ENCODE data around the gene EFNA5. TPM values are rescaled to one million over a fixed set of nuclear protein-coding genes. Genes with fewer than 3 reads are reported as not detected.
A peak's percentile ranks its signal among the peaks of the same experiment; 100 is the strongest.

EFNA5 gene
- total and polyA plus RNA-seq, 5 donors from 2014 or later: 0.73 TPM; not detected in 4

DNA sequence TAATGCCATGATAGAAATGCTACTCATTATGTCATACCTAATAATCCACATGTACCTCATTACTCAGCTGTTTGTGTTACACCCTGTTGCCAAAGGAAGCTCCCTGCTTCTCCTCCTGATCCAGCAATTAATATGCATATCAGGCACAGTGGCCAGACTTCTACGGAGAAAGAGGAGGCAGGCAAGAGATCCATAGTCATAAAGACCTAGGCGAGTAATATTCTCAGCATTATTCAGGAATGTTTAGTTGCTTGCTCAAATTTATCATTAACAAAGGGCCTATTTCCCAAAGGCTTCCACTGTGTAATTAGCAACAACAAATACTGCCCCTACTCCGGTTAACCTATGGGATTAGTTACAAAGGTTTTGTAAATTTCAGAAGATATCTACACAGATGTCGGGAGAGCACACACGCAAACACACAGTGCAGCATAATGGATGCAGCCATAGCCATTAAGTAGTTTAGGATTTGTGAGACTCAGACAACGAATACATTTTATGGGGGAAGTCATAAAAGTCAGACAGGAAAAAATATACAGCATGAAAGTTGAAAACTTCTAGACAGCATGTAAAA, 192.6 kb downstream of the EFNA5 start:
- Histone ChIP-seq H3K27ac (ENCODE audit: insufficient read depth, low read length, poor library complexity, severe bottlenecking) (no peak overlapping the region), H3K9me3 (ENCODE audit: control insufficient read depth in 2 of 2, low read length in 2 of 2) (no peaks in the 10 kb centered on the region), H3K27me3 (ENCODE audit: control insufficient read depth, insufficient read depth, low read length) (no peaks in the 10 kb centered on the region), H3K4me1 (ENCODE audit: control insufficient read depth, insufficient read depth, low read length, poor library complexity, severe bottlenecking) (peaks cover 16% of the 10 kb centered on the region), H3K4me3 (ENCODE audit: low read depth, low read length) (no peak overlapping the region), H3K36me3 (ENCODE audit: control insufficient read depth, insufficient read depth, low read length) (no peaks in the 10 kb centered on the region)
- H3K27ac Mint-ChIP-seq: no peak overlapping the region
- peaks cover 2 to 13% (median 9%) of the 10 kb centered on the region in 4 donors for H3K4me1 Mint-ChIP-seq
- H3K4me3 Mint-ChIP-seq: no peak overlapping the region
- no peaks in the 10 kb centered on the region for H3K27me3 Mint-ChIP-seq
- DNase-seq (no peak), ATAC-seq (ENCODE audit: low read depth in 2 of 2) (no peak)
- H3K9me3 Mint-ChIP-seq: no peaks in the 10 kb centered on the region
- no peaks in the 10 kb centered on the region for H3K36me3 Mint-ChIP-seq

DNA sequence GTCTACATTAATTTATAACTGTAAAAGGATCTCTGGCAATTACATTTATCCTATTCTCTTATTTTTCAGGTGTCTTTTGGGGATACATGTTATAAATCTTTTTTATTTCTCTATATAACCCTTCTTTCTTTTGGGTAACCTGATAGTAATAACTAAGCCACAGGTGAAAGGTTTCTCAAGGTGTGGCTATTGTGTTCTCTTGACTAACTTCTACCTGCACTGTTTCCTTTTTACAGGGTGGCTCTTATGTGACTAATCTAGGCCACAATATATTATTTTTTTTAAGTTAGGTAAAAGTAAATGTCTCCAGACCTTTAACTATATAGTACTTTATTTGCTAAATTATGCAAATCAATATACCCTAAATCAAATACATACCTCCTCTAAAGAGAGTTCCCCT, 193.2 kb downstream of the EFNA5 start:
- Mint-ChIP-seq H3K4me3 (no peak overlapping the region), H3K36me3 (no peaks in the 10 kb centered on the region), H3K27me3 (no peaks in the 10 kb centered on the region), H3K27ac (peak overlapping the region in 1 of 3 donors; percentile 28), H3K9me3 (peaks cover 0 to 2% (median 0%) of the 10 kb centered on the region in 7 donors), H3K4me1 (peaks cover 2 to 17% (median 9%) of the 10 kb centered on the region in 4 donors)
- Histone ChIP-seq H3K27me3 (ENCODE audit: control insufficient read depth, insufficient read depth, low read length) (no peaks in the 10 kb centered on the region), H3K4me1 (ENCODE audit: control insufficient read depth, insufficient read depth, low read length, poor library complexity, severe bottlenecking) (peaks cover 16% of the 10 kb centered on the region), H3K4me3 (ENCODE audit: low read depth, low read length) (peak overlapping the region; percentile 26), H3K27ac (ENCODE audit: insufficient read depth, low read length, poor library complexity, severe bottlenecking) (peak overlapping the region; percentile 49), H3K36me3 (ENCODE audit: control insufficient read depth, insufficient read depth, low read length) (no peaks in the 10 kb centered on the region), H3K9me3 (ENCODE audit: control insufficient read depth in 2 of 2, low read length in 2 of 2) (no peaks in the 10 kb centered on the region)
- ATAC-seq (ENCODE audit: low read depth in 2 of 2): no peak
- no peak for DNase-seq

GRCh38 chr5:107476783-107477182, 194.0 kb downstream of the EFNA5 start:
- Histone ChIP-seq H3K4me3 (ENCODE audit: low read depth, low read length) (no peak overlapping the region), H3K27me3 (ENCODE audit: control insufficient read depth, insufficient read depth, low read length) (no peaks in the 10 kb centered on the region), H3K36me3 (ENCODE audit: control insufficient read depth, insufficient read depth, low read length) (no peaks in the 10 kb centered on the region), H3K4me1 (ENCODE audit: control insufficient read depth, insufficient read depth, low read length, poor library complexity, severe bottlenecking) (peaks cover 16% of the 10 kb centered on the region), H3K27ac (ENCODE audit: insufficient read depth, low read length, poor library complexity, severe bottlenecking) (peak overlapping the region; percentile 49), H3K9me3 (ENCODE audit: control insufficient read depth in 2 of 2, low read length in 2 of 2) (no peaks in the 10 kb centered on the region)
- ATAC-seq (ENCODE audit: low read depth in 2 of 2) (peak; percentile 56 to 67), DNase-seq (peak in 2 of 3 donors; percentile 27 to 47)
- Mint-ChIP-seq H3K27ac (peak overlapping the region in 2 of 3 donors; percentile 6 to 16), H3K36me3 (no peaks in the 10 kb centered on the region), H3K4me3 (peak overlapping the region; percentile 5 to 64 (median 25)), H3K27me3 (no peaks in the 10 kb centered on the region), H3K9me3 (peaks cover 0 to 2% (median 0%) of the 10 kb centered on the region in 7 donors), H3K4me1 (peaks cover 2 to 17% (median 9%) of the 10 kb centered on the region in 4 donors)

- H3K4me1 ChIP-seq (ENCODE audit: control insufficient read depth, insufficient read depth, low read length, poor library complexity, severe bottlenecking): peaks cover 16% of the 10 kb centered on the region
- no peaks in the 10 kb centered on the region for H3K36me3 ChIP-seq (ENCODE audit: control insufficient read depth, insufficient read depth, low read length)
- peaks cover 0 to 2% (median 0%) of the 10 kb centered on the region in 7 donors for H3K9me3 Mint-ChIP-seq
- peaks cover 2 to 17% (median 9%) of the 10 kb centered on the region in 4 donors for H3K4me1 Mint-ChIP-seq
- H3K36me3 Mint-ChIP-seq: no peaks in the 10 kb centered on the region
- no peaks in the 10 kb centered on the region for H3K27me3 Mint-ChIP-seq
- no peaks in the 10 kb centered on the region for H3K27me3 ChIP-seq (ENCODE audit: control insufficient read depth, insufficient read depth, low read length)
- no peak overlapping the region for H3K4me3 Mint-ChIP-seq
- H3K4me3 ChIP-seq (ENCODE audit: low read depth, low read length): no peak overlapping the region
- H3K9me3 ChIP-seq (ENCODE audit: control insufficient read depth in 2 of 2, low read length in 2 of 2): no peaks in the 10 kb centered on the region
- no peak overlapping the region for H3K27ac ChIP-seq (ENCODE audit: insufficient read depth, low read length, poor library complexity, severe bottlenecking)
- peak overlapping the region in 1 of 3 donors; percentile 50 for H3K27ac Mint-ChIP-seq
- ATAC-seq (ENCODE audit: low read depth in 2 of 2) (no peak), DNase-seq (no peak)
Observed at GRCh38 chr5:107474716-107475489, 195.8 kb downstream of the EFNA5 start.

DNA sequence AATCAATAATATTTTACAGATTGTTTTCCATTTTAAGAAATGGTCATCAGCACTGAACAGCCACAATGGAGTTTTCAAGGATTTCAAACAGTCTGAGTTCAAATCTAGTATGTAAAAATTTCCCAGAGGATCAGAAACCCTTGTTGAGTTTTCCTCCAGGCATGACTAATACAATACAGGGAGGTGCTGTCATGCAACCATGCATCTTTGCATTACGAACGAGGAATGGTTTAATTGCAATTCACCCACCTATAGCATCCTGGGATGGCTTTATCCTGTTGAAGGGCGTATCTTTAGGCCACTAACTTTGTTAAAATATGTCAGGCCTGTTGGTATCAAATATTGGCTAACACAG, 196.4 kb downstream of the EFNA5 start:
- H3K36me3 Mint-ChIP-seq: no peaks in the 10 kb centered on the region
- no peak overlapping the region for H3K4me3 Mint-ChIP-seq
- no peak overlapping the region for H3K27ac ChIP-seq (ENCODE audit: insufficient read depth, low read length, poor library complexity, severe bottlenecking)
- H3K4me1 ChIP-seq (ENCODE audit: control insufficient read depth, insufficient read depth, low read length, poor library complexity, severe bottlenecking): peaks cover 16% of the 10 kb centered on the region
- peaks cover 2 to 19% (median 9%) of the 10 kb centered on the region in 4 donors for H3K4me1 Mint-ChIP-seq
- H3K27ac Mint-ChIP-seq: no peak overlapping the region
- H3K36me3 ChIP-seq (ENCODE audit: control insufficient read depth, insufficient read depth, low read length): no peaks in the 10 kb centered on the region
- no peaks in the 10 kb centered on the region for H3K9me3 ChIP-seq (ENCODE audit: control insufficient read depth in 2 of 2, low read length in 2 of 2)
- peaks cover 0 to 2% (median 0%) of the 10 kb centered on the region in 7 donors for H3K9me3 Mint-ChIP-seq
- no peak overlapping the region for H3K4me3 ChIP-seq (ENCODE audit: low read depth, low read length)
- H3K27me3 Mint-ChIP-seq: no peaks in the 10 kb centered on the region
- H3K27me3 ChIP-seq (ENCODE audit: control insufficient read depth, insufficient read depth, low read length): no peaks in the 10 kb centered on the region
- DNase-seq (no peak), ATAC-seq (ENCODE audit: low read depth in 2 of 2) (no peak)

GRCh38 chr5:107472620-107473064, 198.1 kb downstream of the EFNA5 start:
- no peaks in the 10 kb centered on the region for H3K9me3 ChIP-seq (ENCODE audit: control insufficient read depth in 2 of 2, low read length in 2 of 2)
- H3K4me3 ChIP-seq (ENCODE audit: low read depth, low read length): no peak overlapping the region
- DNase-seq (no peak), ATAC-seq (ENCODE audit: low read depth in 2 of 2) (no peak)
- Mint-ChIP-seq H3K9me3 (peaks cover 0 to 2% (median 0%) of the 10 kb centered on the region in 7 donors), H3K4me3 (no peak overlapping the region), H3K36me3 (no peaks in the 10 kb centered on the region), H3K27ac (no peak overlapping the region), H3K4me1 (peaks cover 2 to 21% (median 9%) of the 10 kb centered on the region in 4 donors), H3K27me3 (no peaks in the 10 kb centered on the region)
- H3K27me3 ChIP-seq (ENCODE audit: control insufficient read depth, insufficient read depth, low read length): no peaks in the 10 kb centered on the region
- H3K27ac ChIP-seq (ENCODE audit: insufficient read depth, low read length, poor library complexity, severe bottlenecking): no peak overlapping the region
- H3K4me1 ChIP-seq (ENCODE audit: control insufficient read depth, insufficient read depth, low read length, poor library complexity, severe bottlenecking): peaks cover 14% of the 10 kb centered on the region
- H3K36me3 ChIP-seq (ENCODE audit: control insufficient read depth, insufficient read depth, low read length): no peaks in the 10 kb centered on the region

DNA sequence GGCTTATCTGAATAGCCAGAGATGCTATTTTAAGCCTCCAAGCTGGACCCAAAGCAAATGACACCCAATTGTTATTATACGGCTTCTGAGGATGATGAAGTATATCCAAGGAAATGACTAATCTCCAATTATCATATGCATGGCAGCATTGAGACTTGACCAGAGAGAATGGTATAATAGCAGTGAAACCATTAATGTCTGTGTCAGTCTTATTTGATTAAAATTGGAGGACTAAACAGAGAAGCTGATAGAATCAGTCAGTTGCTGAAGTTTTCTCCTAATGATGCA, 200.5 kb downstream of the EFNA5 start:
- ATAC-seq (ENCODE audit: low read depth in 2 of 2) (no peak), DNase-seq (no peak)
- Histone ChIP-seq H3K4me3 (ENCODE audit: low read depth, low read length) (no peak overlapping the region), H3K36me3 (ENCODE audit: control insufficient read depth, insufficient read depth, low read length) (no peaks in the 10 kb centered on the region), H3K9me3 (ENCODE audit: control insufficient read depth in 2 of 2, low read length in 2 of 2) (no peaks in the 10 kb centered on the region), H3K4me1 (ENCODE audit: control insufficient read depth, insufficient read depth, low read length, poor library complexity, severe bottlenecking) (no peaks in the 10 kb centered on the region), H3K27me3 (ENCODE audit: control insufficient read depth, insufficient read depth, low read length) (no peaks in the 10 kb centered on the region), H3K27ac (ENCODE audit: insufficient read depth, low read length, poor library complexity, severe bottlenecking) (no peak overlapping the region)
- H3K9me3 Mint-ChIP-seq: peaks cover 0 to 2% (median 0%) of the 10 kb centered on the region in 7 donors
- no peaks in the 10 kb centered on the region for H3K27me3 Mint-ChIP-seq
- no peak overlapping the region for H3K4me3 Mint-ChIP-seq
- H3K27ac Mint-ChIP-seq: no peak overlapping the region
- peaks cover 0 to 8% (median 2%) of the 10 kb centered on the region in 4 donors for H3K4me1 Mint-ChIP-seq
- H3K36me3 Mint-ChIP-seq: no peaks in the 10 kb centered on the region

Measured in CD4-positive, CD25-positive, alpha-beta regulatory T cell (primary cell).